HepG2 (cell line): ENCODE measurements around the gene ZNF225. TPM values are rescaled to one million over a fixed set of nuclear protein-coding genes. Genes with fewer than 3 reads are reported as not detected.

ENCODE experiments used
- ATAC-seq: fragments of 200-7000 bp; cut with Tn5 transposase; 3 replicates; pipeline ENCODE4 v1.9.1; 2020; ENCODE audit warnings: mild to moderate bottlenecking, moderate library complexity
- BruUV-seq: library from RNA; stranded (reverse); fragments of 400-500 nt; replicated peaks from 2 replicates; lab custom pipeline; 2021; lab: Mats Ljungman, UMichigan
- CTCF ChIA-PET: fragments of 300-600 bp; formaldehyde crosslinking; extraction: SDS; loops from one replicate; lab custom pipeline; 2021; ENCODE audit warnings: low total read pairs, inconsistent platforms, low intra/inter-chr PET ratio; lab: Yijun Ruan, JAX
- POLR2A ChIA-PET: fragments of 350-600 bp; sonication (Branson Sonifier 250); formaldehyde crosslinking; loops from one replicate; lab custom pipeline; 2020; ENCODE audit warnings: antibody characterized with exemption, inconsistent platforms; lab: Yijun Ruan, JAX
- DNase-seq: peaks from one replicate; pipeline ENCODE4 v3.0.0-alpha.2; 2015; ENCODE audit warnings: low spot score
- FAIRE-seq: peaks from 3 replicates; lab custom pipeline; 2011; peaks lifted over from hg19 to GRCh38; lab: Jason Lieb, UNC
- H2AFZ ChIP-seq: one replicate; pipeline ENCODE4 v1.6.1; 2011; ENCODE audit warnings: low read length, inconsistent platforms
- H3K27ac ChIP-seq: fragments of 300-600 bp; 3 replicates; pipeline ENCODE4 v1.8.0; 2011; ENCODE audit warnings: mixed run types, mild to moderate bottlenecking, mixed read lengths, low read length, inconsistent platforms; ENCODE audit not compliant: insufficient read depth; ENCODE audit errors: extremely low read length
- H3K27me3 ChIP-seq, 2 experiments: fragments of 200-600 bp in 1 of 2; 2 replicates in 1 of 2; 3 replicates in 1 of 2; pipeline versions ENCODE4 v1.6.0 to v1.8.0; 2011; ENCODE audit warnings: low read length in 2 of 2, mild to moderate bottlenecking in 2 of 2, moderate library complexity in 2 of 2, inconsistent platforms in 1 of 2; ENCODE audit not compliant: insufficient read depth in 2 of 2, control insufficient read depth in 1 of 2
- H3K36me3 ChIP-seq, 2 experiments: fragments of 200-600 bp in 1 of 2; replicated peaks in 1 of 2; 2 replicates in 1 of 2; 3 replicates in 1 of 2; pipeline versions ENCODE4 v1.5.1 to v1.8.0; 2011; ENCODE audit warnings: low read length in 2 of 2, inconsistent platforms in 1 of 2; ENCODE audit not compliant: insufficient read depth in 2 of 2, control insufficient read depth in 1 of 2
- H3K4me1 ChIP-seq: 2 replicates; pipeline ENCODE4 v1.5.1; 2012; ENCODE audit warnings: low read length, inconsistent platforms; ENCODE audit not compliant: insufficient read depth
- H3K4me2 ChIP-seq: 2 replicates; pipeline ENCODE4 v1.6.0; 2011; ENCODE audit warnings: low read depth, low read length, inconsistent platforms
- H3K4me3 ChIP-seq, 3 experiments: fragments of 200-600 bp in 1 of 3; sonication (generic), shearing (Covaris generic) in 1 of 3; replicated peaks in 1 of 3; 2 replicates each; pipeline ENCODE4 v1.5.1; 2011 to 2016; ENCODE audit warnings: low read length in 3 of 3, inconsistent platforms in 2 of 3, low read depth in 2 of 3, mild to moderate bottlenecking in 2 of 3, control low read depth in 1 of 3, mixed read lengths in 1 of 3; ENCODE audit not compliant: insufficient read depth in 1 of 3
- H3K79me2 ChIP-seq: one replicate; pipeline ENCODE4 v1.6.1; 2011; ENCODE audit warnings: low read length, inconsistent platforms; ENCODE audit not compliant: insufficient read depth
- H3K9ac ChIP-seq: 2 replicates; pipeline ENCODE4 v1.6.0; 2011; ENCODE audit warnings: mild to moderate bottlenecking, low read depth, low read length, inconsistent platforms; ENCODE audit not compliant: insufficient read depth
- H3K9me3 ChIP-seq: 2 replicates; pipeline ENCODE4 v1.5.1; 2012; ENCODE audit warnings: mild to moderate bottlenecking, low read length
- H4K20me1 ChIP-seq: 2 replicates; pipeline ENCODE4 v1.6.0; 2011; ENCODE audit warnings: inconsistent platforms, mild to moderate bottlenecking, low read length, moderate library complexity; ENCODE audit not compliant: insufficient read depth
- AHR ChIP-seq: IDR thresholded peaks from 2 replicates; pipeline ENCODE4 v1.6.1; 2018; ENCODE audit warnings: missing genetic modification reagents, missing compliant biosample characterization
- CENPX ChIP-seq: sonication (generic); formaldehyde crosslinking; IDR thresholded peaks from 2 replicates; pipeline ENCODE4 v1.9.0; 2021; ENCODE audit warnings: mild to moderate bottlenecking, missing genetic modification reagents, moderate library complexity
- ETV5 ChIP-seq: IDR thresholded peaks from 2 replicates; pipeline ENCODE4 v1.6.1; 2018; ENCODE audit warnings: missing biosample characterization, missing genetic modification reagents, inconsistent platforms, borderline replicate concordance
- HDAC1 ChIP-seq: sonication (generic); formaldehyde crosslinking; IDR thresholded peaks from 2 replicates; pipeline ENCODE4 v1.5.1; 2020; ENCODE audit warnings: mild to moderate bottlenecking, missing genetic modification reagents
- SMARCE1 ChIP-seq: fragments of 450-650 bp; IDR thresholded peaks from 2 replicates; pipeline ENCODE4 v1.6.1; 2017; ENCODE audit warnings: borderline replicate concordance
- SYNCRIP ChIP-seq: fragments of 200-400 bp; formaldehyde crosslinking; IDR thresholded peaks from 2 replicates; pipeline ENCODE4 v1.6.1; 2018; ENCODE audit warnings: mild to moderate bottlenecking, low read depth, low read length; ENCODE audit not compliant: insufficient read depth
- ZNF20 ChIP-seq: sonication (generic); formaldehyde crosslinking; IDR thresholded peaks from 2 replicates; pipeline ENCODE4 v1.4.0; 2020; ENCODE audit warnings: mild to moderate bottlenecking, moderate library complexity, missing genetic modification reagents
- ZNF83 ChIP-seq: sonication (generic); formaldehyde crosslinking; IDR thresholded peaks from 2 replicates; pipeline ENCODE4 v1.4.0; 2020; ENCODE audit warnings: missing genetic modification reagents, mild to moderate bottlenecking, borderline replicate concordance
- WGBS: methylation state at CpG from one replicate; pipeline ENCODE4 v1.1.6; 2017; ENCODE audit warnings: low lambda C conversion rate; 5-methylcytosine and 5-hydroxymethylcytosine counted together
- in situ Hi-C: cut with HindIII; loops from 2 replicates; pipeline ENCODE4 v1.10.0; 2017; ENCODE audit warnings: low pct_unique_long_range_greater_than_20kb; ENCODE audit not compliant: extremely low pct_ligation_motif_present
- intact Hi-C: fragments of 100-400 bp; cut with micrococcal nuclease; formaldehyde crosslinking; loops from one replicate; pipeline ENCODE4 v1.10.0; 2022; ENCODE audit not compliant: unreplicated experiment
- polyA plus RNA-seq, 8 experiments: library from polyadenylated mRNA; depleted of rRNA in 3 of 8; stranded (reverse) in 7 of 8; unstranded in 1 of 8; fragments of >200 nt; fragmentation: Illumina TruSeq in 4 of 8; extraction: Trizol in 4 of 8; gene quantifications; 2 replicates each; pipeline versions ENCODE4 v1.2.1 to v1.2.3, GENCODE V29; 2011 to 2016; ENCODE audit warnings: low read depth in 4 of 8, missing spikeins in 1 of 8, mixed read lengths in 1 of 8; ENCODE audit not compliant: insufficient read depth in 1 of 8
- total RNA-seq, 5 experiments: library from RNA; depleted of rRNA; stranded (reverse); fragments of >200 nt; fragmentation: Illumina TruSeq; extraction: Trizol; gene quantifications; 2 replicates each; pipeline ENCODE4 v1.2.3, GENCODE V29; 2016; ENCODE audit warnings: low read depth in 1 of 5
- TF ChIP-seq, protein P1 (sequence below): sonication (generic); formaldehyde crosslinking; IDR thresholded peaks from 2 replicates; pipeline ENCODE4 v1.5.0; 2020; ENCODE audit warnings: mild to moderate bottlenecking, missing genetic modification reagents, borderline replicate concordance
- TF ChIP-seq, protein P2 (sequence below): sonication (generic); formaldehyde crosslinking; IDR thresholded peaks from 2 replicates; pipeline ENCODE4 v1.8.0; 2022; ENCODE audit warnings: missing genetic modification reagents, mild to moderate bottlenecking, moderate library complexity, borderline replicate concordance
- TF ChIP-seq, protein P3 (sequence below): IDR thresholded peaks from 2 replicates; pipeline ENCODE4 v1.6.1; 2012; ENCODE audit warnings: inconsistent platforms
- TF ChIP-seq, protein P4 (sequence below), 2 experiments: sonication (generic) in 1 of 2; formaldehyde crosslinking in 1 of 2; IDR thresholded peaks; 2 replicates each; pipeline versions ENCODE4 v1.5.1 to v1.6.1; 2011 to 2020; ENCODE audit warnings: borderline replicate concordance in 1 of 2, low read depth in 1 of 2, low read length in 1 of 2, mild to moderate bottlenecking in 1 of 2, missing genetic modification reagents in 1 of 2, moderate library complexity in 1 of 2
- TF ChIP-seq, protein P5 (sequence below): IDR thresholded peaks from 2 replicates; pipeline ENCODE4 v1.6.1; 2016; ENCODE audit warnings: low read depth, borderline replicate concordance

Gene ZNF225
- total and polyA plus RNA-seq, 2 of the 13 experiments (the other 11 are each of a cell fraction or from before 2014, with no cell fraction given): 0.87 to 3.3 TPM

GRCh38 chr19:44113138-44113783 lies at the start of gene ZNF225 (continued):
- TF ChIP-seq ETV5: peak; percentile 78
- no peak for TF ChIP-seq SYNCRIP
- no peak for TF ChIP-seq CENPX (CRISPR knock-in tag)
- TF ChIP-seq, protein P1, sequence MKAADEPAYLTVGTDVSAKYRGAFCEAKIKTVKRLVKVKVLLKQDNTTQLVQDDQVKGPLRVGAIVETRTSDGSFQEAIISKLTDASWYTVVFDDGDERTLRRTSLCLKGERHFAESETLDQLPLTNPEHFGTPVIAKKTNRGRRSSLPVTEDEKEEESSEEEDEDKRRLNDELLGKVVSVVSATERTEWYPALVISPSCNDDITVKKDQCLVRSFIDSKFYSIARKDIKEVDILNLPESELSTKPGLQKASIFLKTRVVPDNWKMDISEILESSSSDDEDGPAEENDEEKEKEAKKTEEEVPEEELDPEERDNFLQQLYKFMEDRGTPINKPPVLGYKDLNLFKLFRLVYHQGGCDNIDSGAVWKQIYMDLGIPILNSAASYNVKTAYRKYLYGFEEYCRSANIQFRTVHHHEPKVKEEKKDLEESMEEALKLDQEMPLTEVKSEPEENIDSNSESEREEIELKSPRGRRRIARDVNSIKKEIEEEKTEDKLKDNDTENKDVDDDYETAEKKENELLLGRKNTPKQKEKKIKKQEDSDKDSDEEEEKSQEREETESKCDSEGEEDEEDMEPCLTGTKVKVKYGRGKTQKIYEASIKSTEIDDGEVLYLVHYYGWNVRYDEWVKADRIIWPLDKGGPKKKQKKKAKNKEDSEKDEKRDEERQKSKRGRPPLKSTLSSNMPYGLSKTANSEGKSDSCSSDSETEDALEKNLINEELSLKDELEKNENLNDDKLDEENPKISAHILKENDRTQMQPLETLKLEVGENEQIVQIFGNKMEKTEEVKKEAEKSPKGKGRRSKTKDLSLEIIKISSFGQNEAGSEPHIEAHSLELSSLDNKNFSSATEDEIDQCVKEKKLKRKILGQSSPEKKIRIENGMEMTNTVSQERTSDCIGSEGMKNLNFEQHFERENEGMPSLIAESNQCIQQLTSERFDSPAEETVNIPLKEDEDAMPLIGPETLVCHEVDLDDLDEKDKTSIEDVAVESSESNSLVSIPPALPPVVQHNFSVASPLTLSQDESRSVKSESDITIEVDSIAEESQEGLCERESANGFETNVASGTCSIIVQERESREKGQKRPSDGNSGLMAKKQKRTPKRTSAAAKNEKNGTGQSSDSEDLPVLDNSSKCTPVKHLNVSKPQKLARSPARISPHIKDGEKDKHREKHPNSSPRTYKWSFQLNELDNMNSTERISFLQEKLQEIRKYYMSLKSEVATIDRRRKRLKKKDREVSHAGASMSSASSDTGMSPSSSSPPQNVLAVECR (CRISPR knock-in tag): peak; percentile 95; the same call in 1 of the 2 replicates

DNA sequence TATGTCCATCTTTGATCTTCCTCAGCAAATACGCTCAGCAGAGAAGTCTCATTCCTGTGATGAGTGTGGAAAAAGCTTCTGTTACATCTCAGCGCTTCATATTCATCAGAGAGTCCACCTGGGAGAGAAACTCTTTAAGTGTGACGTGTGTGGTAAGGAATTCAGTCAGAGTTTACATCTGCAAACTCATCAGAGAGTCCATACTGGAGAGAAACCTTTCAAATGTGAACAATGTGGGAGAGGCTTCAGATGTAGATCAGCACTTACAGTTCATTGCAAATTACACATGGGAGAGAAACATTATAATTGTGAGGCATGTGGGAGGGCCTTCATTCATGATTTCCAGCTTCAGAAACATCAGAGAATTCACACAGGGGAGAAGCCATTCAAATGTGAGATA lies 46.9 kb upstream of the ZNF225 start:
- no peak overlapping the region for H2AFZ ChIP-seq
- DNase-seq: peak; percentile 42
- no peak for ATAC-seq
- peaks cover 15% of the 10 kb centered on the region for H3K4me1 ChIP-seq
- H3K9me3 ChIP-seq: no peaks in the 10 kb centered on the region
- no TSS peak for BruUV-seq
- no peak overlapping the region for H3K9ac ChIP-seq
- no peak overlapping the region for H3K4me2 ChIP-seq
- FAIRE-seq: no peak
- 51% methylated on average over 3 of the region's 3 CpGs for WGBS
- no peak overlapping the region for H3K4me3 ChIP-seq
- H3K79me2 ChIP-seq: no peaks in the 10 kb centered on the region
- in situ Hi-C loops: no loop called here
- peaks cover 7 to 23% of the 10 kb centered on the region in 2 experiments; a peak in 4 of 5 replicates for H3K36me3 ChIP-seq
- CTCF ChIA-PET: no interaction called here
- no peaks in the 10 kb centered on the region for H4K20me1 ChIP-seq
- H3K27ac ChIP-seq: no peak overlapping the region
- POLR2A ChIA-PET: no interaction called here
- intact Hi-C loops: no loop called here
- H3K27me3 ChIP-seq: no peaks in the 10 kb centered on the region
- TF ChIP-seq, protein P2, sequence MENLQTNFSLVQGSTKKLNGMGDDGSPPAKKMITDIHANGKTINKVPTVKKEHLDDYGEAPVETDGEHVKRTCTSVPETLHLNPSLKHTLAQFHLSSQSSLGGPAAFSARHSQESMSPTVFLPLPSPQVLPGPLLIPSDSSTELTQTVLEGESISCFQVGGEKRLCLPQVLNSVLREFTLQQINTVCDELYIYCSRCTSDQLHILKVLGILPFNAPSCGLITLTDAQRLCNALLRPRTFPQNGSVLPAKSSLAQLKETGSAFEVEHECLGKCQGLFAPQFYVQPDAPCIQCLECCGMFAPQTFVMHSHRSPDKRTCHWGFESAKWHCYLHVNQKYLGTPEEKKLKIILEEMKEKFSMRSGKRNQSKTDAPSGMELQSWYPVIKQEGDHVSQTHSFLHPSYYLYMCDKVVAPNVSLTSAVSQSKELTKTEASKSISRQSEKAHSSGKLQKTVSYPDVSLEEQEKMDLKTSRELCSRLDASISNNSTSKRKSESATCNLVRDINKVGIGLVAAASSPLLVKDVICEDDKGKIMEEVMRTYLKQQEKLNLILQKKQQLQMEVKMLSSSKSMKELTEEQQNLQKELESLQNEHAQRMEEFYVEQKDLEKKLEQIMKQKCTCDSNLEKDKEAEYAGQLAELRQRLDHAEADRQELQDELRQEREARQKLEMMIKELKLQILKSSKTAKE (CRISPR knock-in tag): no peak
- TF ChIP-seq, protein P3, sequence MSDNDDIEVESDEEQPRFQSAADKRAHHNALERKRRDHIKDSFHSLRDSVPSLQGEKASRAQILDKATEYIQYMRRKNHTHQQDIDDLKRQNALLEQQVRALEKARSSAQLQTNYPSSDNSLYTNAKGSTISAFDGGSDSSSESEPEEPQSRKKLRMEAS: no peak
- TF ChIP-seq ZNF83 (CRISPR knock-in tag) (no peak), HDAC1 (CRISPR knock-in tag) (no peak), ZNF20 (CRISPR knock-in tag) (no peak), SMARCE1 (no peak), AHR (no peak)
- TF ChIP-seq, protein P4, sequence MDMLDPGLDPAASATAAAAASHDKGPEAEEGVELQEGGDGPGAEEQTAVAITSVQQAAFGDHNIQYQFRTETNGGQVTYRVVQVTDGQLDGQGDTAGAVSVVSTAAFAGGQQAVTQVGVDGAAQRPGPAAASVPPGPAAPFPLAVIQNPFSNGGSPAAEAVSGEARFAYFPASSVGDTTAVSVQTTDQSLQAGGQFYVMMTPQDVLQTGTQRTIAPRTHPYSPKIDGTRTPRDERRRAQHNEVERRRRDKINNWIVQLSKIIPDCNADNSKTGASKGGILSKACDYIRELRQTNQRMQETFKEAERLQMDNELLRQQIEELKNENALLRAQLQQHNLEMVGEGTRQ (IDR thresholded peaks at IDR 0.05; ENCODE audit: low read depth, low read length): no peak
- TF ChIP-seq, protein P4 (CRISPR knock-in tag; IDR thresholded peaks at IDR 0.05; ENCODE audit: borderline replicate concordance): no peak
- TF ChIP-seq, protein P5, sequence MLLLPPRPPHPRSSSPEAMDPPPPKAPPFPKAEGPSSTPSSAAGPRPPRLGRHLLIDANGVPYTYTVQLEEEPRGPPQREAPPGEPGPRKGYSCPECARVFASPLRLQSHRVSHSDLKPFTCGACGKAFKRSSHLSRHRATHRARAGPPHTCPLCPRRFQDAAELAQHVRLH (CRISPR knock-in tag): no peak
